COR-L47 (cell line): ENCODE data around the gene ABHD12B.
"Not testable (repeated sequence)": the region's sequence is repeated elsewhere in the genome, so short reads cannot be mapped to it uniquely, and the experiment has no call there.

Experiments used
- DNase-seq: peaks from one replicate; lab custom pipeline; 2025; lab: John Stamatoyannopoulos, UW

Gene ABHD12B

GRCh38 chr14:50896421-50896820 lies 24.6 kb downstream of the ABHD12B start:
- not testable (repeated sequence) for DNase-seq

- not testable (repeated sequence) for DNase-seq
Observed at GRCh38 chr14:50897005-50897404, 25.2 kb downstream of the ABHD12B start.

GRCh38 chr14:50897658-50898175 lies 25.9 kb downstream of the ABHD12B start:
- DNase-seq, result no peak

GRCh38 chr14:50901361-50901760 lies 29.5 kb downstream of the ABHD12B start:
- no peak for DNase-seq

DNA sequence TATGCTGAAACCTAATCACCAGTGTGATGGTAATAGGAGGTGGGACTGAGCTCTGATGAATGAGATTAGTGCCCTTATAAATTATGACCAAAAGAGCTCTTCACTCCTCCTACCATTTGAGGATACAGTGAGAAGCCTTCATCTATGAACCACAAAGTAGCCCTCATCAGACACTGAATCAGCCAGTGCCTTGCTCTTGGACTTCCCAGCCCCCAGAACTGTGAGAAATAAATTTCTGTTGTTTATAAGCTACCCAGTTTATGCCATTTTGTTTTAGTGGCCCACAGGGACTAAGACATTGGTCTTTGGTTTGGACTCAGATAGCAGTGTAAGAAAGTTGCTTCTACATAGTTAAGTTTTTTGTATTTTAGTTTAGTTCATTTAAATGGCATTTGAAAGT lies 32.9 kb downstream of the ABHD12B start:
- no peak for DNase-seq

DNA sequence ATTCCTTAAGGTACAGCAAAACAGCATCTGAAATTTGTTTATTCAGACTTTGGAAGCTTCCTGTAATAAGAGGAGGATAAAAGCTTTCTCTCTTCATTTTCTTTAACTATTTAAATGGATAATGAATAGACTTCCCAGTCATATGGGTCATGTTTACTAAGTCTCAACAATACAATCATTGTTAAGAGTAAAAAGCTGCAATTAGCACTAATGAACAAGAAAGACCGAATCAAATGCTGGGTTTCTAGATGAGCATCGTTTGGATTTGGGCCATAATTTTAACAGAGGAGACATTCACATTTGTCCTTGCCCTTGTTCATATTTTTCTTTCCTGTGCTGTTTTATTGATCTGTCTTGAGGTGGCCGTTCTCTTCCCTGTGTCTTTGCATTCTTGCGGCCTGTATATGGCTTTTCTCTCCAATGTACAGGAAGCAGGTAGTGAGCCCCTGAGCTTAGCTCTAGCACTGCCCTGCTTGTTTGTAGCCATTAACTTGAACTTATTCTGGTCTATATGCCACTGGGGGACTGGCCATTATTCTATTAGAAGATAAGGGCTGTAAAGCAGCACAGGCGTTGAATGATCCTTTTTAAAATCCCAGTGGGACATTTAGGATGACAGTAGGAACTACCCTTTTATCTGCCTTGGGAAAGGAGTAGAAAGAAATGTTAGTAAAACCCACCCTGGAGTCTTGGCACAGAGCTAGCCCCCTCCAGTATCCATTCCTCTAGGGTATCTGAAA lies 34.6 kb downstream of the ABHD12B start:
- DNase-seq, result peak; percentile 81

DNA sequence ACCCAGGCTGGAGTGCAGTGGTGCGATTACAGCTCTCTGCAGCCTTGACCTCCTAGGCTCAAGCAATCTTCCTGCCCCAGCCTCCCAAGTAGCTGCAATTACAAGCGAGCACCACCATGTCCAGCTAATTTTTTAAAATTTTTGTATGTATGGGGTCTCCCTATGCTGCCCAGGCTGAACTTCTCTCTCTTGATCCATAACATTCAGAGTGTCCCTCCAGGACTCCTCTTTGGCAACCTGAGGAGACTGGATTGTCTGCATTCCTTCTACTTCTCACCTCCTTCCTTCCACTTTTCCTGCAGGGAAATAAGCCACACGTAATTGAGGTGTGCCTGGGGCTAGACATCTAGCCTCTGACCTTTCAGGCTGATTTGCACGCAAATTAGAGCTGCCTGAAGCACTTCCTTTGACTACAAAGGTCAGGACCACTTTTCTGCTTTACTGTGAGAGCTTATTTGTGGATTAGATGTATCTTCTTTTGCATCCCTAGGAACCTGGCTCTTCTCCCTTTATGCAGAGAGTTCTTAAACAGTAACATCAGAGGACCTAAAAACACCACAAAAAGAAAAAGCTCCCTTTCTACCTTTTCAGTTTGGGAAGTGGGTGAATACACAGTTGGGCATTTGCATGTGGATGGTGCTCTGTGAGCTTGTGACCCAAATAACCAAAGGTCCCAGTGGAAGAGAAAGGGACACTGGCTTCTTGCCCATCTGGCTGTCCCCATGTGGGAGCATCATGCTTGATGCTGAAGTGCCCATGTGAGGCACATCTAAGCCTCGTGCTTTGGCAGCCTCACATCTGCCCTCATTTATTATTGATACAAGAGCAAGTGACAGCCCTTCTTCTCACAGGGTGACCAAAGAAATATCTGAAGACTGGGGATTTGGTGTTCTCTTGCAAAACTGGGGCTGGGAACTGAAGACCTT lies 38.9 kb downstream of the ABHD12B start:
- no peak for DNase-seq

DNA sequence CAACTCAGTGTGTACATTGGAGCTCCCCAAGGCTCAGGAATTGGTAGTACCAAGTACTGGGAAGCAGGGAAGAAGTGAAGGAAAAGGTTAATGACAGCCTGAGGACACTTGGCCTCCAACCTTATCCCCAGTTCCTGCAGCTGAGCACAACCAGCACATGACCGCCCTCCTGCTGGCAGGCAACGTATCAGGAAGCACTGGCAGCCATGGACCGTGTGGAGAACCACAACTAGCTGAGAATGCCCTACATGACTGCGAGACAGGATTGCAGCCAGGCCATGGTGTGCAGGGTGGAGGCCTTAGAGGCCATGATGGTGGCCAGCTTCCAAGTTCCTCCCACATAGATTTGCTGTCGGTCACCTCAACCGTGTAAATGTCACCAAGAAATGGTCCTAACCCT lies 45.6 kb downstream of the ABHD12B start:
- DNase-seq, result no peak

GRCh38 chr14:50919524-50919923 lies 47.7 kb downstream of the ABHD12B start:
- not testable (repeated sequence) for DNase-seq

DNA sequence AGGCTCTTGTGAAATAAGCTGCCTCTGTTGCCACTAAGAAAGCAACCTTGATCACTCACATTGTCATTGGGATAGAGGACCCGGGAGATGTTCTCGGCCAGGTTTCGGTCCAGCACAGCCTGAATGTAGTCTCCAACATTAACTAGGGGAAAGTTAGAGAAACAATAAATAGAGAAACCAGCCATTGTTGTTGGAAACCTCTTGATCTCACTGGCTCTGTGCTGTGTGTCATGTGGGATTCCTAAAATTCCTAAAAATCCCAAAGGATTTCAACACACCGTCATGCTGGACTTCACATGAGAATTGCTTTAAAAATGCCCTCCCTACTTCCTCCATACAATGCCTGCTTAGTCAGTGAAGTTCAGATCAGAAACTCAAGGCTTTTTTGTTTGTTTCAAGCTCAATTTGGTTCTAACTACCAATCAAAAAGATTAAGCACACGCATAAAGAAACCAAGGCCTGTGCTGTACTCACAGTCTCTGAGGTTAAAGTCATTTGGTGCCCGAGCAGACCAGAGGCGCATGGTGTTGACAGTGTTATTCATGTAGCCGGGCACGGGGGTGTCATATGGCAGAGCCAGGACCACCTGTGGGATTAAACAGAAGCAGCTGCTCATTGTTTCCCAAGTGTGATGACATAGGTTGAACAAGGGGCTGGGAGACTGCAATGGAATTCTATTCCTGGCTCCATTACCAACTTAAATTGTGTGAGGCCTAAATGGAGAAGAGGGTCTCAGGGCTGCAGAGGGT lies 48.8 kb downstream of the ABHD12B start:
- DNase-seq, result no peak

DNA sequence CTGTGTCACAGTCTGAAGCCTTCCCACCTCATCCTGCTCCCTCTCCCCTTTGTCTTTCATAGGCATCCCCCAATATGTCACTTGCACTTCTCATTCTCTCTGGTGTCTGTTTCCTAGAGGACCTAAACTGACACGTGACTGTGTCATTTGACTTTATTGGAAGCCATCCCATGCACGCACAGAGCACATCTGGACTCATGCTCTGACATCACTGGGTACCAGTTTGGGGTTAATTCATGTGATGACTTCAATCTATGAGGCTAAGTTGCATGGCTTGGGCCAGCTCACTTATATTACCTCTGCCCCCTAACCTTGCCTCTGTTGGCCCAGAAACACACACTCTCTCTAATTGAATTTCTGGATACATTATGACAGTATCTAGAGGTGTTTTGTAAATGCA lies 51.0 kb downstream of the ABHD12B start:
- DNase-seq, result no peak

- DNase-seq, result no peak
Observed at GRCh38 chr14:50924236-50924635, 52.4 kb downstream of the ABHD12B start.

DNA sequence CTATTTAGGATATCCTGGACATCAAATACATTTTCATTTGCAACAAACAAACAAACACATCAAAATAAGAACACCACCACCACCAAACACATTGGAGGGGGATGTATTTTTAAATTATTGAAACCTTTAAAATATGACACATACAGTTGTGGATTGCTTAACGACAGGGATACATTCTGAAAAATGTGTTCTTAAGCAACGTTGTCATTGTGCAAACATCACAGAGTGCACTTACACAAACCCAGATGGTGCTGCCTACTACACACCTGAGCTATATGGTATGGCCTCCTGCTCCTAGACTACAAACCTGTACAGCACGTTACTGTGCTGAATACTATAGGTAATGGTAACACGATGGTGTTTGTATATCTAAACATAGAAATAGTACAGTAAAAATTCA lies 53.0 kb downstream of the ABHD12B start:
- DNase-seq, result no peak

DNA sequence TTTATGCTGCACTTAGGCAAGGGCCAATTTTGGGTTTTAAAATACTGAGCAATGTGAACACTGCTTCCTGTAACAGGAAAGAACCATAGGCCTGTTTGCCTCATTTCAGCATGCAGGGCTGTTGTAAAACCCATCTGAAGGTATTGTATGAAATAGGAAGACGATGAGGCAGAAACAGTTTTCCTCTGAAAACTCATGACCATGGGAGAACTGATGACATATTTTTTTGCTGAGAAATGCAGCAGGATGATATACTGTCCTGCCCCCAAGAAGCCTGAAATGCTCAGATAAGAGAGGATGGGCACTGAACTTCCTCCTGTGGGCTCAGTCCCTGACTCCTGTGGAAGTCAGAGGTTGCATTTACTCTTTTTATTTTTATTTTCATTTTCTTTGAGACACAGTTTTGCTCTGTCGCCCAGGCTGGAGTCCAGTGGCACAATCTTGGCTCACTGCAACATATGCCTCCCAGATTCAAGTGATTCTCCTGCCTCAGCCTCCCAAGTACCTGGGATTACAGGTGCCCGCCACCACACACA lies 55.1 kb downstream of the ABHD12B start:
- DNase-seq, result no peak

DNA sequence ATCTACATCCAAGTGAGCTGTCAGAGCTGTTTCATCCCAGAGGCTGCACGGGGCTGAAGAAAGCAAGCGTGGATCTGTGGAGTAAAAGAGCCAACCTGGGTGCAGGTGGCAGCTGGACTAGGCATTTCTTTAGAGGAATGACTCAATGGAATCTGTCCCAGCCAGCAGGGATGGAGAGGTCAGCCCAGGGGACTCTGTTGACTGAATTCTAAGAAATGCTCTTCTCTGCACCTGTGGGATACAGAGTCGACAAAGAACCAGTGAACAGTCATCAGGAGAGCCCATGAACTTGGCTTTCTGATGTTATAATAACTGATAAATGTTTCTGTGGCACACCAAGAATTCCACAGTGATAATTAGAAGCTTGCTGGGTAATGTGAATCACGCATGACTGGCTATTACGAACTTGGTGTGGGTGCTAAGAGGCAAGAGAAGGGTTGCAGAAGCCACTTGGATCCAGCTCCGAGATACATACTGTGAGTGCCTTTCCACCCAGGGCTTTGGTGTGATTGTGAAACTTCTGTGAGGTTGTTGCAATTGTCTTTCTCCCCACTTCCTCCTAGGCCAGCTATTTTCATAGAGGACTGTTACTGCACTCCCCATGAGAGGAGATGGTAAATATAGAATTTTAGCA lies 56.3 kb downstream of the ABHD12B start:
- no peak for DNase-seq

- no peak for DNase-seq
Observed at GRCh38 chr14:50929506-50929905, 57.7 kb downstream of the ABHD12B start.

DNA sequence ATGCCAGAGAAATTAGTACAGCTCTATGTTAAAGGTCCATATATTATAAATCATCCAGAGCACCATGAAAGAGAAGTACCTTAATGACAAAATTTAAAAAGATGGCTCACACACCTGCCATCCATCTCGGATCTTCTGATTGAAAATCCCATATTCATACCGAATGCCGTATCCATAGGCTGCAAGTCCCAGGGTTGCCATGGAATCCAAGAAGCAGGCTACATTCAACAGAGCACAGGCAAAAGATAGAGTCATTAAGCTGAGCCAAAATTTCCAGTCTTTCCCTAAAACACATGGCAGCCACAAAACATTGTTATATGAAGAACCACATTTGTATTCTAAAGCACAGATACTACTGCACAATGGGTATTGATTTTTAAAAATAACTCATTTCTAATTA lies 59.7 kb downstream of the ABHD12B start:
- DNase-seq, result no peak

DNA sequence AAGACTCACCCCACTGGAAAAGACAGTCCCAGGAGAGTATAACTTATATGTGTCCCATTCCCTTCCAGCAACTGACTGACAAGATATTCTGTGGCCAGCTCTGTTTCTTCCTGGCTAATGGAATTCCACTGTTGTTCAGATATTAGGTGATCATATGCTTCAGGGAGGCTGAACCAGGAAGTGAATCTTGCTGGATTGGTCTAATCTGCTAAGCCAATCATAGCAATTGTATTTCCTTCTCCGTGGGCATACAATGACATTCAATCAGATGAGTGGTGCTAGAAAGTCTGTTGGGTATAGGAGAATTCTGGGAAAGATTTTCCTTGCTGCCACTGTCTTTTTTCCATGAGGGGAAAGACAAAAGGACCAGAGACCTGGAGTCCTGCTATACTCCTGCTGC lies 60.3 kb downstream of the ABHD12B start:
- no peak for DNase-seq

- no peak for DNase-seq
Observed at GRCh38 chr14:50932592-50933495, 61.0 kb downstream of the ABHD12B start.
